IgD-negative memory B cell (primary cell): ENCODE data around the gene HPSE2. TPM values are rescaled to one million over a fixed set of nuclear protein-coding genes. Genes with fewer than 3 reads are reported as not detected.

Experiments
- H3K27ac Mint-ChIP-seq, 3 donors: one replicate each; pipeline ENCODE4 v1.8.0; 2020 to 2022; ENCODE audit warnings: mild to moderate bottlenecking in 3 of 3, mixed read lengths in 3 of 3, moderate library complexity in 1 of 3
- H3K27me3 Mint-ChIP-seq: one replicate; pipeline ENCODE4 v1.8.0; 2021; ENCODE audit warnings: mixed read lengths
- H3K36me3 Mint-ChIP-seq: one replicate; pipeline ENCODE4 v1.8.0; 2020; ENCODE audit warnings: mild to moderate bottlenecking, mixed read lengths
- H3K4me1 Mint-ChIP-seq, 3 donors: one replicate each; pipeline ENCODE4 v1.8.0; 2020 to 2022; ENCODE audit warnings: mixed read lengths in 3 of 3, mild to moderate bottlenecking in 1 of 3
- H3K4me3 Mint-ChIP-seq, 4 donors: one replicate each; pipeline ENCODE4 v1.8.0; 2020 to 2022; ENCODE audit warnings: mild to moderate bottlenecking in 4 of 4, mixed read lengths in 4 of 4, moderate library complexity in 3 of 4
- H3K9me3 Mint-ChIP-seq, 3 donors: one replicate each; pipeline ENCODE4 v1.8.0; 2020 to 2021; ENCODE audit warnings: mixed read lengths in 3 of 3, mild to moderate bottlenecking in 1 of 3
- polyA plus RNA-seq: library from polyadenylated mRNA; unstranded; fragments of 300-500 nt; fragmentation: Illumina TruSeq; gene quantifications from one replicate; pipeline ENCODE4 v1.2.3, GENCODE V29; 2021

The HPSE2 gene
- polyA plus RNA-seq, 1 donor from 2014 or later, result not detected

DNA sequence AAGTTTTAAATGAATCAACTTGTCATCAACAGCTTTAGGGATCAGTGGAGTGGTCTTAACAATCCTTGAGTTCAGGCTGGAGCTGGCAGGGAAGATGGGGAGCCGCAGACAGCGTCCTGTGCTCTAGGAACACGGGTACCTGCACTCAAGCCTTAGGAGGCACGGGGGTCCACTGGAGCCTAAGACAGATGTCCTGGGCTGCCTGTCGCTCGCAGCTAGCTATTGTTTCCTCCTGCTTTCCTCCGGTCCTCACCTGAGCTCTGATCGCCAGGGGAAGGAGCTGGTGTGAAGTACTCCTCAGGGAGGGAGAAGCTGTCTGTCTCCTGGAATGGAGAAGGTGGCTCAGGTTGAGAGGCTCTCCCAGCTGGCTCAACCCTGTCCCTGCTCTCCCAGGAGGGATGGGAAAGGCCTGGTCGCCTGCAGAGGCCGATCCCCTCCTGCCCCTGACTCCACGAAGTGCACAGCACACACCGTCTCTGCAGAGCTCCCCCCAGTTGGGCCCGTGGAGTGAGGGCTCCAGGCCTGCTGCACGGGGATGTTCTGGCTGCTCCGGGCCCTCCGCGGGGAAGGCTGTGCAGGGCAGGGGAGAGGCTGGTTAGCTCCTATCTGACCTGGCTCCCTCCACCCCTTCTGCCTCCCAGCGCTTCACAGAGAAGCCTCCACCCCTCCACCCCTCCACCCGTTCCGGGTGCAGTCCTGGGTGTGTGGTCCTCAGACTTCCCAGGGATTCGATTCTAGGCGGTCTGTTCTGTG lies 806.2 kb downstream of the HPSE2 start:
- Mint-ChIP-seq H3K4me3 (no peak overlapping the region), H3K27ac (no peak overlapping the region), H3K36me3 (peaks cover 14% of the 10 kb centered on the region), H3K9me3 (peaks cover 0 to 7% (median 2%) of the 10 kb centered on the region in 3 donors), H3K27me3 (no peaks in the 10 kb centered on the region), H3K4me1 (no peaks in the 10 kb centered on the region)

DNA sequence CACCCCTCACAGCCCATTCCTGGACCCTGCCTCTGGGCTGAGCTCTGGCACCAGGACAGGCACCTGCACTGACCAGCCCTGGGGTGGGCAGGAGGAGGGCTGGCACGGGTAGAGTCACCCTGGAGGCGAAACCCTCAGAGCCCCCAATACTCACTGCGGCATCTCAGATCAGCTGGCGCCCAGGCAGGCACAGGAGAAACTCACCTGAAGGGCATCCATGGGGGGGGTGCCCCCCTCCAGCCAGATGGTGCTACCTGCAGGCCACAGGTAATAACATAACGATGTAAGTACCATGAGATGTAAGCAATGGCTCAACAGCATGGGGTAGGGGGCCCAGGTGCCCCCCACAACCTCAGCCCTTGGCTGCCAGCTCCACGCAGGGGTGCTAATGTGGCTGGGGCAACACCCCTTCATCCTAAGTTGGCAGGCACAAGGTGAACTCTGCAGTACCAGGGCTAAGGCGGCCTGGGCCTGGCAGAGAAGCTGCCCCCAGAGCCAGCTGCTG lies 808.6 kb downstream of the HPSE2 start:
- Mint-ChIP-seq H3K4me1 (no peaks in the 10 kb centered on the region), H3K36me3 (peaks cover 2% of the 10 kb centered on the region), H3K27me3 (no peaks in the 10 kb centered on the region), H3K4me3 (no peak overlapping the region), H3K27ac (no peak overlapping the region), H3K9me3 (peaks cover 0 to 3% (median 0%) of the 10 kb centered on the region in 3 donors)

DNA sequence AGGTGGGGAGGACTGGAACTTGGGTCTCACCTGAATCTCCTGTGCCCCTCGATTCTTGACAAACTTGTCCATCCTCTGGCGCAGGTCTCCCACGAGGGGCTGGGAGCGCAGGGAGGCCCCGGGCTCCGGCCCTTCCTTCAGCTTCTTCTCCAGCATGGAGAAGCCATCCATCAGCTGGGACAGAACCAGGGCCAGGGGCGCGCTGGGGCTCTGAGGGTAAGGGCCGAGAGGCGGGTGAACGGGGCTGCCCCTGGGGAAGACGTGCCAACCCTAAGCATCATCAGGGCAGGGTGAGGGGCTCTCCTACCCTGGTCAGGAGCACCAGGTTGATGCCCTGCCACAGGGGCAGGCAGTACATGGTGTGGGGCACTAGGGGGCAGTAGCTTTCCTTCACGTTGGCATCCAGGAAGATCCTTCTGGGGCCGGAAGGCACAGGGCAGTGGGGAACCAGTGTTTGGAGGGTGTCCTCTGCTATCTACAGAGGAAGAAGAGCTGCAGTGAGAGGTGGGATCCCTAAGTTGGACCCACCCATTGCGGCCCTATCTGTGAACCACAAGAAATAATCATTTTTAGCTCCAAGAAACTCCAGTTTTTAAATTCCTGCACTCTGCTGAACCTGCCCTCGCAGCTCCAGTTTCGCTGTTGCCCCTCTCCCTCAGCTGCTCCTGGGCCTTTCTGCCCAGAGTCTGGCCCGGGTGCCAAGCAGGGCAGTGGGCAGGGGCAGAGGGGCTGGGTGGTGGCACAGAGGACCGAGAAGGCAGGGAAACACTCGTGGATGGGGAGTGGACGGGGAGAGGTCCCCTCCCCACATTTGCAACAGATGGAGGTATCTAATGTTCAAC lies 809.9 kb downstream of the HPSE2 start:
- H3K27ac Mint-ChIP-seq, result no peak overlapping the region
- no peaks in the 10 kb centered on the region for H3K9me3 Mint-ChIP-seq
- H3K27me3 Mint-ChIP-seq, result no peaks in the 10 kb centered on the region
- no peak overlapping the region for H3K4me3 Mint-ChIP-seq
- peaks cover 0 to 3% (median 0%) of the 10 kb centered on the region in 3 donors for H3K4me1 Mint-ChIP-seq
- H3K36me3 Mint-ChIP-seq, result no peaks in the 10 kb centered on the region

DNA sequence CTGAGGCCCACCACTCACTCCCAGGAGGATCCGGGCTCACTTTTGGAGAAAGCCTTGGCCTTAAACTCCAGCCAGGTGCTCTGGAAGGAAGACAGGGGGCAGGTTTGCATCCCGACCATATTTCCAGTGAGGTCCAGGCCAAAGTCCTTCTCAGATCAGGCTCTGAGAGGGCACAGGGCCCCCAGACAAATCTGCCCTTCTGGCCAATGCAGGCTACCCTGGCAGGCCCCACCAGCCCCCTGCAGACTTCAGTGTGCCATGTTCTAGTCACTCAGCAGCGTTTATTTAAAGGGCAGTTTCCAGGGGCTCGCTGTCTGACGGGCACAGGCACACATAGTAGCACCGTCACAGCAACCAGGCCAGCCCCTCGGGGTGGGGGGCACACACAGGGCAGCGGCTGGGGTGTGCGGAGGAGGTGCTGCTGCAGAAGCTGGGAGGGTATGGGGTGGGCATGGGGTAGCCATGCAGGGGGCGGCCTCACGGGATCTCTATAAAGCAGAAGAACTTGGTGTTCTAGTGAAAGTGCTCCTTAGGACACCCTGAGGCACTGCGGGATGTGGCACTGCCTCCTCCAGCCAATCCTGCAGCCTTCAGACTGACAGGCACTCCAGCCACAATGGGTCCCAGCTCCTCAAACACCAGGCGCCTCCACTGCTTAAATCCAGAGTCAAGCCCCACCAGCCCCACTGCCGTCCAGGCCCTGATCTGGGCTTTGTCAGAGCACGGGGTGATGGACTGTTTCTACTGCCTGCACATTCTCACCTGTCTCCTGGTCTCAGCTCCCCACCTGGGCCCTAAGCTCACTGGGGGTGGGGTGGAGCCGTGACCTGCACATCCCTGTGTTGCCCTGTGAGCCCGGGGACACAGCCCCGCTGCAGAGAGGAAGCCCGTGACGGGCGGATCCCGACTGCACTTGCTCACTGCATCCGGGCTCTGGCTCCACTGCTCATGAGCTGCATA lies 811.1 kb downstream of the HPSE2 start:
- Mint-ChIP-seq H3K27me3 (no peaks in the 10 kb centered on the region), H3K4me1 (peaks cover 0 to 3% (median 0%) of the 10 kb centered on the region in 3 donors), H3K27ac (no peak overlapping the region)

DNA sequence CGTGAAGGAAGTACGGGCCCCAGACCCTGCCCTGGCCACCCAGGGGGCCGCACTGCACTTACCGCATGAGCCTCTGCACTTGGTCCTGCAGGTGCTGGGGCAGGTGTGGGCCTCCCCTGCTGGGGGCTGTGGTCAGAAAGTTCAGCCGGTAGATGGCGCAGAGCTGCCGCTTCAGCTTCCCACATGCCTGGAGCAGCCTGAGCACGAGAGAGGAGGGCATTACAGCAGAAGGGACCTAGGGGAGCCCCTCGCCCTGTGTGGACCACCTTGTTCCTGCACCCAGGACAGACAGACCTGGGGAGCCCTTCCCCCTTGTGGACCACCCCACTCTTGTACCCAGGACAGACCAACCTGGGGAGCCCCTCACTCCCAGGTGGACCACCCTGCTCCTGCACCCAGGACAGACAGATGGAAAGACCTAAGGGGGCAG lies 811.9 kb downstream of the HPSE2 start:
- H3K36me3 Mint-ChIP-seq, result no peaks in the 10 kb centered on the region
- H3K4me3 Mint-ChIP-seq, result no peak overlapping the region
- H3K27me3 Mint-ChIP-seq, result no peaks in the 10 kb centered on the region
- H3K4me1 Mint-ChIP-seq, result peaks cover 0 to 3% (median 0%) of the 10 kb centered on the region in 3 donors
- H3K27ac Mint-ChIP-seq, result no peak overlapping the region
- H3K9me3 Mint-ChIP-seq, result no peaks in the 10 kb centered on the region

More for the DNA sequence above, 811.1 kb downstream of the HPSE2 start:
- Mint-ChIP-seq H3K36me3 (no peaks in the 10 kb centered on the region), H3K4me3 (no peak overlapping the region), H3K9me3 (no peaks in the 10 kb centered on the region)

DNA sequence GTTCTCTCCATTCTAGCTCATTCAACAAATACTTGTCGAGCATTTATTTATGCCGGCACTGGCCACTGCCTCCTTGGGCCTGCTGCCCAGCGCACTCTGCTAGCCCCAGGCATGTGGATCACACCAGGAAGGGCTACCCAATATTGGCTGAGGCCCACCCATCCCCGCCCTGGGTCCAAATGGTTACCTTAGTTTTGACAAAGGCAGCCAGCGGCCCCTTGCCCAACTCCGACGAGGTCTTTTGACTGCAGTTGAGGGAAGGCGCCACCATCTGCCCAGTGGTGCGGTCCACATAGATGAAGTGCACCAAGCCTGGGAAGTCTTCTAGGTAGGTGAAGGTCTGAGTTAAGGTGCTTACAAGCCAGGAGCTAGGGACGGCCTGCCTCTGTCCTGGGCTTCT lies 813.5 kb downstream of the HPSE2 start:
- H3K4me3 Mint-ChIP-seq, result no peak overlapping the region
- no peaks in the 10 kb centered on the region for H3K27me3 Mint-ChIP-seq
- H3K9me3 Mint-ChIP-seq, result no peaks in the 10 kb centered on the region
- no peak overlapping the region for H3K27ac Mint-ChIP-seq
- peaks cover 0 to 3% (median 0%) of the 10 kb centered on the region in 3 donors for H3K4me1 Mint-ChIP-seq
- H3K36me3 Mint-ChIP-seq, result no peaks in the 10 kb centered on the region

DNA sequence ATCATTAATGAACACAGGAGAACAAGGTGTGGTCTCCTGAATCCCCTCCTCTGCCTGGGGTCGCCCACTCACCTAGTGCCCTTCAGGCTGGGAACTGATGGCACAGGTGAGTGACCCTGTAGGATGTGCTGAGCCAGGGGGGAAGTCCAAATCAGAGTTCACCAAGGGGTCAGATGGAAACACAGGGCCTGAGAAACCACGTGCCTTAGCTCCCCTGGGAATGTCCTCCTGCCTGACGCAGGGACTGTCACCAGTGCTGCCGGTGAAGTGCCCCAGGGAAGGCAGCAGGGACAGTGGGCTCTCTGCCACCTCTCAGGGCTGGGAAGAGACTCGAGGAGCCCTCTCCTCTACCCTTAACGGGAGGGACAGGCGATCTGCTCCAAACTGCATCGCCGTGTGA lies 814.9 kb downstream of the HPSE2 start:
- peaks cover 0 to 4% (median 3%) of the 10 kb centered on the region in 3 donors for H3K4me1 Mint-ChIP-seq
- no peaks in the 10 kb centered on the region for H3K9me3 Mint-ChIP-seq
- H3K27me3 Mint-ChIP-seq, result no peaks in the 10 kb centered on the region
- no peaks in the 10 kb centered on the region for H3K36me3 Mint-ChIP-seq
- H3K27ac Mint-ChIP-seq, result no peak overlapping the region
- no peak overlapping the region for H3K4me3 Mint-ChIP-seq

DNA sequence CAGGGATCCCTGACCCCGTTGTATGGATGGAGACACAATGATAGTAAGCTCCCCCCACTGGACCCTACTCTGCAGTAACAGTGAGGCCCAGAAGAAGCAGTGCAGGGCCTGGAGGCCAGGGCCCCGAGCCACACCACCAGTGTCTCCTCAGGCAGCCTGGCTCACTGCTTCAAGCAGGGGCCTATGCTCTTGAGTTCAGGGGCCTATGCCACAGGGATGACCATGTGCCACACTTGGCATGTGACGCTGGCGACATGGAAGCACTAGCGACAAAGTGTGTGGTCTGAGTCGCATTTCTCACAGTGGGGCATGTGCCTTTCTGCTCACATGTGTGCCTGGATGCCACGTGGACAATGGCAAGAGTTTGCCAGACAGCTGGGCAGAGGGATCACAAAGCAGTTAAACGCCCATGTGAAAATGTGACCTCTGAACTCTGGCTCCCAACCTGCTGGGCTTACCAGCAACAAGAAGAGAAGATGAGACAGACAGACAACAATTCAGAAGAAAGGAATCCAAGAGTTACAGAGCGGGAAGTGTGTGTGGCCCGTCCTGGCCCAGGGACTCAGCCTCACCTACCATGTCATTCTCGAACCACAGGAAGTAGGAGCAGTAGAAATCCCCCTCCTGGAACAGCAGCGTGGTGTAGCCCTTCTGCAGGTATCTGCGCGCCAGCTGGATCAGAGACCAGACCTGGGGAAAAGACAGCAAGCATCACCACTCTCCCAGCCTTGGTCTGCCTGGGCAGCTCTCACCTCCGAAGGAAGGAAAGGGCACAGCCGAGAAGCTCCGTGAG lies 816.0 kb downstream of the HPSE2 start:
- Mint-ChIP-seq H3K27me3 (no peaks in the 10 kb centered on the region), H3K27ac (peak overlapping the region in 1 of 3 donors; percentile 78), H3K4me3 (no peak overlapping the region), H3K4me1 (peaks cover 0 to 5% (median 3%) of the 10 kb centered on the region in 3 donors), H3K9me3 (no peaks in the 10 kb centered on the region), H3K36me3 (no peaks in the 10 kb centered on the region)

DNA sequence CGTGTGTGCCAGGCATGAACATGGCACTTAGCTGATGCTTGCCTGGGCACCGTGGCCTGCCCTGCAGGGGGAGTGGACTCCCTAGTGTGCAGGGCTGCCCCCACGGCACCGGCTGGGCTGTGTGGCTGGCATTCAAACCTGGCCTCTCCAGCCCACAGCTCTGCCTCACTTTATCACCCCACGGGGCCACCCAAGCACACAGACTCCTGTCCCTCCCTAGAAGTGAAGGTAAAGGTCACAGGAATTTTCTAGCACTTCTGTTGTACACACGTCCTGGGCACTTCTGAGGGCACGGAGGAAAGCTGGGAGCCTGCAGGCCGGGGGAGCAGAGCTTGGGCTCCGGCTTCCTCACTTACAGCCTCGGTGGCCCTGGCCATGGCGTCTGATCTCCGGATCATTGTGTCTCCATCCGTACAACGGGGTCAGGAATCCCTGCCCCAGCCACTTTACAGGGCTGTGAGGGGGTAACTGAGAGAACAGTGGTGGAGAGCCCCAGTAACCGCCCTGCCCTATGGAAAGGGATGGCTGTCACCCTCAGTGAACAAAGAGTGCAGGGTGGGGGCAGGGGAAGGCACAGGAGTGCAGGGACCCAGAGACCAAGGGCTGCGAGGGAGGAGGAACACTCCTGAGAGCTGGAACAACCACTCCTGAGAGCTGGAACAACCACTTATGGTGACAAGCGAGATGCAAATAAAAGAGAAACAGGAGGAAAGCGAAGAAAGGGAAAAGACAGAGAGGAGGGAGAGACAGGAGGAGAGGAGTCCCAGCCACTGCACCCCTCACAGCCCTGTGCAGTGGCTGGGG lies 816.8 kb downstream of the HPSE2 start:
- no peaks in the 10 kb centered on the region for H3K9me3 Mint-ChIP-seq
- H3K4me3 Mint-ChIP-seq, result no peak overlapping the region
- peaks cover 0 to 5% (median 3%) of the 10 kb centered on the region in 3 donors for H3K4me1 Mint-ChIP-seq
- H3K27me3 Mint-ChIP-seq, result no peaks in the 10 kb centered on the region
- no peaks in the 10 kb centered on the region for H3K36me3 Mint-ChIP-seq
- no peak overlapping the region for H3K27ac Mint-ChIP-seq

DNA sequence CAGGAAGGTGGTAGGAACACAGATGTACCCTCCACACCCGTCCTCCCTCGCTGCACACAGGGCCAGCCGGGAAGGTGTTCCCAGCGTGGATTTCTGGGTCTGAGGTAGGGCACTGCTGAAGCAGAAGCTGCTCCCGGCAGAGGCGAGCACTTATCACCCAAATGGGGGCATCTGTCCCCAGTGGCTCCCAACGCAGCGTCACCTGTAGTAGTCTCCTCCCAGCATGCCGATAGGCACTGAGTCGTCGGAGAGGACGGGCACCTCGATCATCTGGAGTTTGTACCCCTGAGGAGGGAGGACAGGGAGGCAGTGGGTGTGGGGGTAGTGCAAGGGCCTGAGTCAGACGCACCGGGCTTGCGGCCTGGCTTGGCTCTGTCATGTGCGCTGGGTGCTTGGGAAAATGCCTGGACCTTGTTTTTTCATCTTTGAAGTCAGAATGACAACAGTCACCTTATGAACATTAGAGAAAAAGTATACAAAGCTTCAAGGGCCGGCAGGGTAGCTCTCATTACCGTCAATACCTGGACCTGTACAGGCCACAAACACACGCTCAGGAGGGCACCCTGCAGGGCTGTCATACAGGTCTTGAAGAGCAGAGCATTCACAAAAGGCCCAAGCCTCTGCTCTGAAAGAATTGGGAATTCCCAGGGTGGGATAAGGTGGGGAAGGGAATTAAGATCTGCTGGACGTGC lies 817.5 kb downstream of the HPSE2 start:
- Mint-ChIP-seq H3K4me1 (peaks cover 0 to 5% (median 3%) of the 10 kb centered on the region in 3 donors), H3K36me3 (no peaks in the 10 kb centered on the region), H3K4me3 (peak overlapping the region in 1 of 4 donors; percentile 39), H3K9me3 (no peaks in the 10 kb centered on the region), H3K27ac (no peak overlapping the region), H3K27me3 (no peaks in the 10 kb centered on the region)

DNA sequence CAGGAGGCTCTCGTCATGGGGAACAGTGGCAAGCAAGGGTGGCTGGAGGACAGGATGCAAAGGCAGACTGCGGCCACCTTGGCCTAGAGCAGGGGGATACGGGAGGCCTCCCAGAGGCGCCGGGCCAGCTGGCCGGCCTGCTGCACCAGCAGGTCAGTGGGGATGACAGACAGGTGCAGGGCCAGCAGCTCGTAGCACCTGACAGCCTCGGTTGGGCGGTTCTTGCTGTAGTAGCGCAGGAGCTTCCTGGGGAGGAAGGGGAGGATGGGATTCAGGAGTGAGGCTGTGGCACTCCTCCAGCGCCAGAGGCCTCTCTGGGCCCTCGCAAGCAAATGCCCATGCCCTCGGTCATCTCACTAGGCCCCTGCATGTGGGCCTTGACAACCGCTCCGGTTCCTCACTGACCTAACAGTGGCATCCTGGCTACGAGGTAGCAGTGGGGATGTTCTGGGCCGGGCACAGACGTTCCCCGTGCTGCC lies 818.1 kb downstream of the HPSE2 start:
- H3K4me3 Mint-ChIP-seq, result no peak overlapping the region
- H3K27me3 Mint-ChIP-seq, result no peaks in the 10 kb centered on the region
- no peaks in the 10 kb centered on the region for H3K9me3 Mint-ChIP-seq
- H3K27ac Mint-ChIP-seq, result no peak overlapping the region
- H3K4me1 Mint-ChIP-seq, result peaks cover 0 to 5% (median 3%) of the 10 kb centered on the region in 3 donors
- no peaks in the 10 kb centered on the region for H3K36me3 Mint-ChIP-seq

DNA sequence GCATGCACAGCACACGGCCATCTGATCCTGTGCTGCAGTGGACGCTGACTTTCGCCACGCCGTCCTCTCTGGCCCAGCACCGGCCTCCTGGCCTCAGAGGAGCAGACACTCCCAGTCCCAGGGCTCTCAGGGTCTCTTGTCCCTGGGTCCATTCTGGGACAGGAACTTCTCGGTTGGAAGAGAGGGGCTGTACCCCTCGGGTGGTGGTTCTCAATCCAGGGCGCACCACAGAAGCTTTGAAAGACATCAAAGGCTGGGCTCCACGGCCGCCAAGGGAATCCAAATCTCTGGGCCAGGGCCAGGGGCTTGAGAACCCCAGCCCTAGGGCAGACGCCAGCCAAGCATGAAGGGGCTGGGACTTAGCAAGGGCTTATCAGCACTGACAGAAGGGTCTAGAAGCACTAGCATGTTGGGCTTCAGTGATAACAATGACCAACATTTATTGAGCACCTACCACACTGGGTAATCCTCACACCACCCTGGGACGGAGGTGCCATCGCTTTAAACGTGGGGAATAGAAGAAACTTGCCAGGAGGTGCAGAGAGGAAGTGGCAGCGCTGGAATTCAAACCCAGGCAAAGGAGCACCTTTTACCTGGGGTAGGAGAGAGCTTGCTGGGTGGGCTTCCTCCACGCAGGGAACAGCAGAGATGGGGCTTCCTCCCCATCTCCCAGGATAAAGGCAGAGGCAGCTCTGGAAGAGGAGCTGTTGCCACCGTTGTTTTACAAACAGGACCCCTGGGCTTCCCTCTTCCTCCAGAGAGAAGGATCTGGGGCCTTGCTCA lies 818.9 kb downstream of the HPSE2 start:
- Mint-ChIP-seq H3K36me3 (no peaks in the 10 kb centered on the region), H3K27ac (peak overlapping the region in 2 of 3 donors; percentile 53 to 64)

More for the DNA sequence above, 818.9 kb downstream of the HPSE2 start:
- H3K4me1 Mint-ChIP-seq, result peaks cover 0 to 5% (median 5%) of the 10 kb centered on the region in 3 donors
- no peaks in the 10 kb centered on the region for H3K27me3 Mint-ChIP-seq
- peak overlapping the region in 1 of 4 donors; percentile 33 for H3K4me3 Mint-ChIP-seq
- no peaks in the 10 kb centered on the region for H3K9me3 Mint-ChIP-seq
